GM12878 (cell line): ENCODE measurements around the gene WFS1. TPM values are rescaled to one million over a fixed set of nuclear protein-coding genes. Genes with fewer than 3 reads are reported as not detected.

Experiments
- ATAC-seq: fragments of 200-7000 bp; cut with Tn5 transposase; 3 replicates; pipeline ENCODE4 v1.9.1; 2020; ENCODE audit warnings: mild to moderate bottlenecking, moderate library complexity
- BruUV-seq: library from RNA; stranded (reverse); fragments of 400-500 nt; replicated peaks from 2 replicates; lab custom pipeline; 2021; lab: Mats Ljungman, UMichigan
- CTCF ChIA-PET: fragments of 300-600 bp; sonication (Branson Sonifier 250); formaldehyde crosslinking; extraction: SDS; loops from one replicate; lab custom pipeline; 2021; ENCODE audit warnings: inconsistent platforms; lab: Yijun Ruan, JAX
- POLR2A ChIA-PET: fragments of 350-600 bp; formaldehyde crosslinking; extraction: SDS; loops from one replicate; lab custom pipeline; 2021; ENCODE audit warnings: inconsistent platforms; lab: Charles Lee
- RAD21 ChIA-PET: fragments of 300-600 bp; sonication (Branson Sonifier 250); formaldehyde crosslinking; loops from one replicate; lab custom pipeline; 2023; ENCODE audit warnings: antibody characterized with exemption; ENCODE audit not compliant: unreplicated experiment; lab: Charles Lee
- SMC1A ChIA-PET: fragments of 300-600 bp; sonication (Branson Sonifier 250); formaldehyde crosslinking; loops from one replicate; lab custom pipeline; 2023; ENCODE audit not compliant: unreplicated experiment, uncharacterized antibody; lab: Charles Lee
- DNase-seq: peaks from one replicate; pipeline ENCODE4 v3.0.0-alpha.2; 2011; ENCODE audit warnings: low read depth, low spot score
- FAIRE-seq: peaks from 3 replicates; lab custom pipeline; 2011; peaks lifted over from hg19 to GRCh38; lab: Jason Lieb, UNC
- H2AFZ ChIP-seq: 2 replicates; pipeline ENCODE4 v1.6.0; 2011; ENCODE audit warnings: low read depth, low read length, control low read depth; ENCODE audit not compliant: control insufficient read depth
- H3K27ac ChIP-seq: 2 replicates; pipeline ENCODE4 v1.5.1; 2011; ENCODE audit warnings: control low read depth; ENCODE audit not compliant: control insufficient read depth, insufficient read depth
- H3K27me3 ChIP-seq, 2 experiments: replicated peaks in 1 of 2; 2 replicates each; pipeline versions ENCODE4 v1.6.0 to v1.6.1; 2011; ENCODE audit warnings: low read length in 1 of 2; ENCODE audit not compliant: control insufficient read depth in 2 of 2, insufficient read depth in 2 of 2
- H3K36me3 ChIP-seq, 2 experiments: 2 replicates each; pipeline ENCODE4 v1.5.1; 2011; ENCODE audit warnings: low read length in 1 of 2; ENCODE audit not compliant: control insufficient read depth in 2 of 2, insufficient read depth in 2 of 2
- H3K4me1 ChIP-seq: 2 replicates; pipeline ENCODE4 v1.6.1; 2011; ENCODE audit warnings: mild to moderate bottlenecking, low read length, moderate library complexity, mixed read lengths; ENCODE audit not compliant: control insufficient read depth, insufficient read depth
- H3K4me2 ChIP-seq: 2 replicates; pipeline ENCODE4 v1.6.0; 2011; ENCODE audit warnings: control low read depth; ENCODE audit not compliant: control insufficient read depth, insufficient read depth
- H3K4me3 ChIP-seq: fragments of 200-600 bp; sonication (generic); 2 replicates; pipeline ENCODE4 v1.5.1; 2016
- H3K79me2 ChIP-seq: 2 replicates; pipeline ENCODE4 v1.6.0; 2011; ENCODE audit warnings: low read length; ENCODE audit not compliant: control insufficient read depth, insufficient read depth
- H3K9ac ChIP-seq: 2 replicates; pipeline ENCODE4 v1.8.0; 2011; ENCODE audit warnings: low read length, control low read depth, mixed read lengths; ENCODE audit not compliant: control insufficient read depth, insufficient read depth
- H3K9me3 ChIP-seq: replicated peaks from 3 replicates; pipeline ENCODE4 v1.5.1; 2011; ENCODE audit warnings: mild to moderate bottlenecking, low read length; ENCODE audit not compliant: control insufficient read depth, insufficient read depth
- H4K20me1 ChIP-seq: 2 replicates; pipeline ENCODE4 v1.6.0; 2011; ENCODE audit not compliant: control insufficient read depth, insufficient read depth
- CHD4 ChIP-seq: fragments of 200-600 bp; sonication (generic); IDR thresholded peaks from 2 replicates; pipeline ENCODE4 v1.6.1; 2016; ENCODE audit warnings: mild to moderate bottlenecking
- EED ChIP-seq: sonication (generic); IDR thresholded peaks from 2 replicates; pipeline ENCODE4 v1.6.1; 2016; ENCODE audit warnings: antibody characterized with exemption, low read depth
- IKZF1 ChIP-seq: fragments of 450-650 bp; conservative IDR thresholded peaks from 2 replicates; pipeline ENCODE4 v1.6.1; 2017; ENCODE audit warnings: antibody characterized with exemption, mild to moderate bottlenecking
- RAD21 ChIP-seq: IDR thresholded peaks from 2 replicates; pipeline ENCODE4 v1.6.1; 2011; ENCODE audit warnings: mild to moderate bottlenecking, low read depth, low read length, moderate library complexity; ENCODE audit not compliant: insufficient read depth
- WGBS: methylation state at CpG from one replicate; pipeline ENCODE4 v1.1.6; 2016; ENCODE audit warnings: low lambda C conversion rate; ENCODE audit not compliant: insufficient replicate concordance, insufficient coverage; ENCODE audit errors: missing lambda C conversion rate; 5-methylcytosine and 5-hydroxymethylcytosine counted together
- in situ Hi-C: fragments of 300-500 bp; cut with MboI; formaldehyde crosslinking; loops from 9 replicates; pipeline ENCODE4 v1.14.3; 2018; ENCODE audit warnings: mixed read lengths
- intact Hi-C: fragments of 100-400 bp; cut with micrococcal nuclease; formaldehyde crosslinking; loops from one replicate; pipeline ENCODE4 v1.14.2; 2022; ENCODE audit not compliant: unreplicated experiment
- polyA plus RNA-seq, 11 experiments: library from polyadenylated mRNA; depleted of rRNA in 4 of 11; unstranded in 6 of 11; stranded (reverse) in 5 of 11; fragments of >200 nt; fragmentation: Nextera tagmentation in 4 of 11; fragmentation: Illumina TruSeq in 1 of 11; extraction: Ambion mirVana in 4 of 11; extraction: Trizol in 1 of 11; gene quantifications; 1 replicate in 1 of 11; 2 replicates in 10 of 11; pipeline versions ENCODE4 v1.2.1 to v1.2.3, GENCODE V29; 2011 to 2016; ENCODE audit warnings: inconsistent platforms in 2 of 11, missing spikeins in 2 of 11, low read depth in 1 of 11
- total RNA-seq, 4 experiments: library from RNA; depleted of rRNA in 3 of 4; stranded (reverse); fragments of >200 nt in 3 of 4; fragmentation: Illumina TruSeq in 1 of 4; extraction: Trizol in 1 of 4; gene quantifications; 2 replicates each; pipeline versions ENCODE4 v1.2.1 to v1.2.3, GENCODE V29; 2013 to 2021
- TF ChIP-seq, protein P1 (sequence below), 3 experiments: IDR thresholded peaks in 2 of 3; conservative IDR thresholded peaks in 1 of 3; 2 replicates each; pipeline ENCODE4 v1.5.1; 2011; ENCODE audit warnings: low read depth in 3 of 3, low read length in 3 of 3, mild to moderate bottlenecking in 3 of 3, control low read depth in 2 of 3, moderate library complexity in 2 of 3, inconsistent platforms in 1 of 3, mixed read lengths in 1 of 3; ENCODE audit not compliant: control insufficient read depth in 2 of 3, insufficient read depth in 1 of 3; ENCODE audit errors: extremely low read depth in 1 of 3

WFS1 gene
- total and polyA plus RNA-seq, 10 of the 15 experiments (the other 5 are each of a cell fraction or from before 2014, with no cell fraction given) = 0.31 to 4.7 (median 2.0) TPM

DNA sequence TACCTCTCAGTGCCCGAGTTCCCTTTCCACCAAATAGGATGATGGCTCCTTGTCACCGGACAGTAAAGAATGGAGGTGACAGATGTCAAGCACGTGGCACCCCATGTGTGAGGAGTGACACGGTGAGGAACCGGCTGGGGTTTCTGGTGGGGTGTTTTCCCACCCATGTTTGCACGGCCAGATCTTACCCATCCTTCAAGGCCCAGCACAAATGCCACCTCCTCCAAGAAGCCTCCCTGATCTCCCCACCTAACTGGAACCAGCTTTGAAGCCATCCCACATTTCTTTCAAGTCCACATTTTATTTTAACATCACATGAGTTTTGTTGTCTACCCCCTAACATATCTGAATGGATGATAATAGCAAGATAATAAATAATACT lies 63.0 kb downstream of the WFS1 start:
- POLR2A ChIA-PET = no interaction called here
- H3K79me2 ChIP-seq = no peaks in the 10 kb centered on the region
- FAIRE-seq (no peak), DNase-seq (no peak), ATAC-seq (no peak)
- SMC1A ChIA-PET = interaction anchor here (1.0 to 5.8 kb wide), 3 partner anchors 69 to 334 kb away, joined by 4 to 78 read pairs (median 39); no protein-coding TSS in a partner anchor
- CTCF ChIA-PET = interaction anchor here (1.0 to 20.1 kb wide), 16 partner anchors 11 to 335 kb away, joined by 3 to 469 read pairs (median 10); partner anchors contain the start of gene WFS1
- peaks cover 0 to 2% of the 10 kb centered on the region in 2 experiments; a peak in 1 of 4 replicates for H3K27me3 ChIP-seq
- BruUV-seq = no TSS peak
- RAD21 ChIA-PET = interaction anchor here (8.5 kb wide), 1 partner anchor 83 kb away, joined by 222 read pairs; no protein-coding TSS in a partner anchor
- in situ Hi-C loops = no loop called here
- H3K27ac ChIP-seq = no peak overlapping the region
- 41% methylated on average over 6 of the region's 6 CpGs for WGBS
- intact Hi-C loops = no loop called here
- no peak overlapping the region for H3K4me3 ChIP-seq
- H3K9me3 ChIP-seq = no peaks in the 10 kb centered on the region; the same call in 2 of the 3 replicates
- no peaks in the 10 kb centered on the region for H3K36me3 ChIP-seq
- TF ChIP-seq IKZF1 = no peak
- no peak for TF ChIP-seq CHD4
- H3K4me1 ChIP-seq = no peaks in the 10 kb centered on the region; the same call in 1 of the 2 replicates
- H3K4me2 ChIP-seq = no peak overlapping the region
- H4K20me1 ChIP-seq = no peaks in the 10 kb centered on the region
- no peak overlapping the region for H2AFZ ChIP-seq
- no peak overlapping the region for H3K9ac ChIP-seq

- WGBS = 56% methylated on average over 19 of the region's 19 CpGs
- Histone ChIP-seq H3K9ac (no peak overlapping the region), H3K4me3 (no peak overlapping the region), H3K4me2 (no peak overlapping the region), H3K79me2 (no peaks in the 10 kb centered on the region), H3K4me1 (no peaks in the 10 kb centered on the region; the same call in 1 of the 2 replicates), H3K27me3 (no peaks in the 10 kb centered on the region; a peak in 2 of 4 replicates), H3K27ac (no peak overlapping the region), H4K20me1 (no peaks in the 10 kb centered on the region), H3K9me3 (no peaks in the 10 kb centered on the region; the same call in 2 of the 3 replicates), H2AFZ (no peak overlapping the region), H3K36me3 (no peaks in the 10 kb centered on the region)
- intact Hi-C loops = no loop called here
- POLR2A ChIA-PET = no interaction called here
- RAD21 ChIA-PET = interaction anchor here (8.5 kb wide), 1 partner anchor 83 kb away, joined by 222 read pairs; no protein-coding TSS in a partner anchor
- CTCF ChIA-PET = interaction anchor here (1.0 to 20.1 kb wide), 7 partner anchors 10 to 336 kb away, joined by 3 to 469 read pairs (median 20); partner anchors contain the start of gene WFS1
- no peak for DNase-seq
- TF ChIP-seq, protein P1, sequence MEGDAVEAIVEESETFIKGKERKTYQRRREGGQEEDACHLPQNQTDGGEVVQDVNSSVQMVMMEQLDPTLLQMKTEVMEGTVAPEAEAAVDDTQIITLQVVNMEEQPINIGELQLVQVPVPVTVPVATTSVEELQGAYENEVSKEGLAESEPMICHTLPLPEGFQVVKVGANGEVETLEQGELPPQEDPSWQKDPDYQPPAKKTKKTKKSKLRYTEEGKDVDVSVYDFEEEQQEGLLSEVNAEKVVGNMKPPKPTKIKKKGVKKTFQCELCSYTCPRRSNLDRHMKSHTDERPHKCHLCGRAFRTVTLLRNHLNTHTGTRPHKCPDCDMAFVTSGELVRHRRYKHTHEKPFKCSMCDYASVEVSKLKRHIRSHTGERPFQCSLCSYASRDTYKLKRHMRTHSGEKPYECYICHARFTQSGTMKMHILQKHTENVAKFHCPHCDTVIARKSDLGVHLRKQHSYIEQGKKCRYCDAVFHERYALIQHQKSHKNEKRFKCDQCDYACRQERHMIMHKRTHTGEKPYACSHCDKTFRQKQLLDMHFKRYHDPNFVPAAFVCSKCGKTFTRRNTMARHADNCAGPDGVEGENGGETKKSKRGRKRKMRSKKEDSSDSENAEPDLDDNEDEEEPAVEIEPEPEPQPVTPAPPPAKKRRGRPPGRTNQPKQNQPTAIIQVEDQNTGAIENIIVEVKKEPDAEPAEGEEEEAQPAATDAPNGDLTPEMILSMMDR (IDR thresholded peaks at IDR 0.05 in 2 of 3, conservative IDR thresholded peaks at IDR 0.05 in 1 of 3; ENCODE audit: control insufficient read depth in 2 of 3, extremely low read depth in 1 of 3, insufficient read depth in 1 of 3, low read depth in 3 of 3, low read length in 3 of 3) = peak; percentile 14 to 59 (median 51); a peak in 4 of 6 replicates
- TF ChIP-seq RAD21 (0 out of 2 replicates have a peak, but pooled peaks have one; percentile 5), EED (no peak)
- BruUV-seq = no TSS peak
- no peak for ATAC-seq
- no peak for FAIRE-seq
- in situ Hi-C loops = no loop called here
- SMC1A ChIA-PET = interaction anchor here (1.0 kb wide), 1 partner anchor 83 kb away, joined by 3 read pairs; no protein-coding TSS in a partner anchor
Observed at GRCh38 chr4:6333301-6334202, 63.9 kb downstream of the WFS1 start.
